ENCODE measurements around the gene SNX10.

SNX10 gene

DNA sequence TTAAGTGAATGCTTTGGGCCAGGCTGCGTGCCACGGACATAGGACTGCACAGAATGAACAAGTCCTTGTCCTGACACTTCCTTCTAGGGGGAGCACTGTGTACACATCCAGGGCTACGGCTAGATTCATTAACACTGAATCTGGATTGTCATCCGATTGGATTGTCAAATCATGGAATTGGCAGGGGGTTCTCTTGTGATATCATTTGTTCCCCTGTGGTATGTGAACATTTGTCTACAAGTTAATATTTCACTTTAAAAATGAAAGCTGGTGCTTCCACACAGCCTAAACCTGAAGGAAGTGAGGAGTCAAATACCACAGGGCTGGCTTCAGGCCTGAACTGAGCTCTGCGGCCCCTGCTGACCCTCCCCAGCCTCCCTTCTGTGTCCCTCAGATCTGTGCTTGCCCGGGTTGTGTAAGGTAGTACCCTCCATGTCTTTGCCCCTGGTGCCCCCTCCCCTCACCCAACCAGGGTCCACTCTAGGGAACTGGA, 75.6 kb downstream of the SNX10 start:
- no peak for DNase-seq (ENCODE audit: low read depth in 2 of 2)

DNA sequence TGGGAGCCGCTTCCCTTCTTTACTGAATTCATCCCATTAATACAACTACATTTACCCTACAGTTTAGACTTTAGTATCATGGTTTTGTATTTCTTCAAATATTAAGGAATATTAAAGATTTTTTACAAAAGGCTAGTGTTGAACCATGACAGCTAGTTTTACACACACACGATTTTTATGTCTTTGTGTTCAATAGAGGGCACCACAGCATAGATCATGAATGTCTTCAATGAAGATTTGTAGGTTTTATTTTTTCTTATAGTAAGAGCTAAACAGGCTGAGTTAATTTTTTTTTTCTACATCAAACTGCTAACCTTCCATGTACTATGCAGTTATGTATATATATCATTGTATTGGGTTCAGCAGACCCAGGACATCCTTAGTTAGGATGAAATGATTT, 76.9 kb downstream of the SNX10 start:
- DNase-seq (ENCODE audit: low read depth in 2 of 2): no peak

DNA sequence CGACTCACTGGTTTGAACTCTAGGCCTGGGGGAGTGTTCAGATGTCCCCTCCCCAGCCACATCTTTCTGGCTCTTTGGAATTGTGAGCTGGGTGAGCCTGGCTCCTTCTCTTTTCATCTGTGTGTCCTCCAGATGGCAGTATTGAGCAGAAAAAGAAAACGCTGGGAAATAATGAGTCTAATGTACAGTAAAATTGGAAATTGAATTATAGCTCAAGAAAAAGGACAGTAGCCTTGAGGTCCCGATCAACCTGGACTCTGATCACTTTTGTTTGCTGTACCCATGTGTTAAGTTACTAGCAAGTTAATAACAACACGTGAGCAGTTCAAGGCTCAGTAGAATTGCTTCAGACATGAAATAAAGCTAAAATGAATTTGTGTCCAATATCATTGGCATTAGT, 77.9 kb downstream of the SNX10 start:
- no peak for DNase-seq (ENCODE audit: low read depth in 2 of 2)

DNA sequence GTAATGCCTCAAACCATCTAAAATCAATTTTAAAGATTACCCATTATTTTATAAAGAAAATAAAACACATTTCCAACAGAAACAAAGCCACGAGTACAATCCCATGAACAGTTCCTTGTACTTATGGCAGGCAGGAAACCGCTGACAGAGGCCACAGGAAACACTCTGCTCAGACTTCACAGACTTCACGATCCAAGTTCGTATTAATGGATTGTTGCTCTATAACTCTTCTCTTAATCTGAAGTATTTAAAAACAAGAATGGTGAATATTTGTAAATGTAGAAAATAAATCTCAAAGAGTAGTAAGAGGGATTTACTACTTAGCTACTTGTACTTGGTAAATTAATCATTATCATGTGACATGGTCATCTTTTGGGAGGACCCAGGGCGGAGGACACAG, 78.3 kb downstream of the SNX10 start:
- no peak for DNase-seq (ENCODE audit: low read depth in 2 of 2)

DNA sequence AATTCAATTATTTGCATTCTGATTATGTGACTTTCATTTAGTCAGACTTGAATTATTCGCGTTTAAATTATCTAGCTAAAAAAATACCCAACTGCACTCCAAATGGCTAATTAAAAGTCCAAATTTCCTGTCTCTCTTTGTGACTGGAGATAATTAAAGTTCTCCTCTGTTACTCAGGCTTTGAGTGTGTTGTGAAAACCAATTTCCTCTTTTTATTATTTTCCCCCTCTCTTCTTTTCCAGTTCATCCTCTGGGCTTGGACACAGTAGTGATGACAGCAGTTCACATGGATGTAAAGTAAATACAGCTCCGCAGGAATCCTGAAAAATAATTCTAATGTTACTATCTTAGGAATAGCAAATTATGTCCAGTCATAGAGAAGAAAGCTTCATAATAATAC, 80.6 kb downstream of the SNX10 start:
- DNase-seq (ENCODE audit: low read depth in 2 of 2): no peak

DNA sequence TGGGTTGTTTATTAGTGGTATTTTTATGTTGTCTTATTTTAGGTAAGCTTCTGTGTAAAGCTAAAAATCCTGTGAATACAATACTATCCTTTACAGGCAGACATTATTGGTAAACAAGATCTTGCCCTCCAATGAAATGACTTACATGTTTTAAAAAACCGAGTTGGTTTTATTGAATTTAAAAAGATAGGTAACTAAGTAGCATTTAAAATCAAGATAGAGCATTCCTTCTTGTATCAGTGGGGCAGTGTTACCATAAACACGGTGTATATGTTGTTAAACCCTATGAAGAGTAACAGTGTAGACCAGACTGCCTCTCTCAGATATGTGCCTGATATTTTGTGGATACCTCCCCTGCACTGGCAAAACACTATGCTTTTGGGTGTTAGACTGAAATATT, 81.0 kb downstream of the SNX10 start:
- no peak for DNase-seq (ENCODE audit: low read depth in 2 of 2)

DNA sequence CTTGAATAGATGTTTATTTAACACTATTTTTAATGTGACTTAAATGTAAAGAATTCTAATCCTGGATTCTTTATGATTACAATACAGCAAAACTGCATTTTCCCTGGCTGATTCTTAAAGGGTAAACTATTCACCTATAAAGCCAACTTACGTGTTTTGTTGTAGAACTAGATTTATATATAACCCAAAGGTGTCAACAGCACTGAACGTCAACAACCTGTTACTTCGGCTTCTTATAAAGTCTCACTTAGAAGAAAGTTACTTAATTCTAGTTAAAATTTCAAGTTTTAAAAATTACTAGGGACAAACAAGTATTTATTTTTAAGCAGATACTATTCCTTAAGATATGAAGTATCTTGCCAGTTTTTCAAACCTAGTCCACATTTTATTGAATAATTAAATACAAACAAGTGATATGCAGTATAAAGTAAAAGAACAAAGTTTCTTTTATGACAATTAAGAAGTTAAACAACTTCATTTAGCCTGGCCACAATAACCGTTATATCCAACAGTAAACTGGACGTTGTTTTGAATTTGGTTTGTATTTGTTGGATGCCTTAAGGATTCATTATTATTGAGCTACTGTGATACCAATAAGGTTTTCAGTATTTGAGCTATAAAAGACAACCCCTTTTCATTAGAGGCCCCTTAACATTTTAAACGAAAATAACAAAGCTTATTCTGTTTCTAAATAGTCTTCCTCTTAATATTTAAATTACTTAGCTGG, 83.1 kb downstream of the SNX10 start:
- no peak for DNase-seq (ENCODE audit: low read depth in 2 of 2)

DNA sequence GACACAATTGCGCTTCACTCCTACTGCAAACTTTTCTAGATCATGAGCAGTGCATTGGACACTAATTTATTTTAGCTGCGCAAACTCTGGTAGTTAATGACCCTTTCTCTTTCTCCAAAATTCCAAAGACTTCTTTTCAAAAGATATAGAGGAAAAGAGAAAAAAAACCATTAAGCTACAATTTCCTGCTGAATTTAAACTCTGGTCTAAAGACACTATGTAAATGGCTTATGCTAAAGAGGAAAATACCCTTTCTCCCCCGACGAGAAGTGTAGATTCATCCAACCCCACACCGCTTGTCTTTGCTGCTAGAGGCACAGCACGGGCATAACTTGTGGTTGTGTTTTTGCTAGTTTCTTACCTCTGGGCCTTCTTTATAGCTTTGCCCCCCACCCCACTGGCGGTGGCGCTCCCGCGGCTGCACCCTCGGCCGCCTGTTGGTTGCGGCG, 84.1 kb downstream of the SNX10 start:
- no peak for DNase-seq (ENCODE audit: low read depth in 2 of 2)

DNA sequence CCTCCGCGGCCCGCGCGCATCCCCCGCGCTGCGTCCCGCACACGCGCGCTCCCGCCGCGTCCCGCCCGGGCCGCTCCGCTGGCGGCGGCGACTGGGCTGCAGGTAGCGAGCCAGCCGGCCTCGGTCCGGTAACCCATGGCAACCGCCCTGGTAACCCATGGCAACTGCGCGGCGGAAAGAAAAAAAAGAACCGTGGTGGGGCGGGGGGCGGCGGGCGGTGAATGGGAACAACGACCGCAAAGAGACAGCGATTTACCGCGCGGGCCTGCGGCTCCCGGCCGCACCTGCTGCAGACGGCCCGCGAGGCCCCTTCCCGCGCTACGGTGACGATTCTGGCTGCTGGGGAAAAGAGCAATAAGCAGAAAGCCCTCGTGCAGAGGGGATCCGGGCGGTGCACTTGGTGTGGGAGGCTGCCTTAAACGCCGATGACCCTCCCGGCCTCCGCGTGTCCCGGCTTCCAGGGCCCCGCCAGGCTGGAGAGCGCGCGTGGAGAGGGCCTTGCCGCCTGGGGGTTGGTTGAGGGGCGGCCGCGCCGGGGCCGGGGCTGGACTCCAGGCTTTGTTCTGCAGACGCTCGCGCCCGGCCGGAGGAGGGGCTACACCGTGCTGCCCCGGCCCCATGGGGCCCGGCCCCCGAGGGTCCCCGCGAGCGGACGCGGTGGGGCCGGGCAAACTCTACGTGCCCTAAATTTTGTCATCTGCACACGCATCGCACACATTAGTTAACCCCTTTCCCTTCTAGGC, 84.7 kb downstream of the SNX10 start:
- DNase-seq (ENCODE audit: low read depth in 2 of 2): peak in 1 of 2 donors; percentile 21

DNA sequence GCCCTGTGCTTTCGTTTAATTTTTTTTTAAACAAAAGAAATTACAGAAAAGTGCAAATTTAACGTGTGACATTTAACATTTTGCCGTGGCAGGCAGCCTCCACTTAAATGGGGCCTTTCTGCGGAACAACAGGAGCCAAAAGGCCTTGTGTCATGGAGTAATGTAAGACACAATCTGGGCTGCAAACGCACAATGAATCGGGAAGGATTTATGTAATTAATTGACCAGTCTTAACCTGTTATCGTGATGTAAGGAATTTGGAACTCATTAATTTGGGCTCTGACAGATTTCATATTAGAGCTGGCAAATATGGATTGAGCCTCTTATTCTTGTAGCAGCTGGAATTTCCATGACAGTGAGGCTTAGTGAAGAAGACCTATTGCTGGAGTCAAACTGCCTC, 86.4 kb downstream of the SNX10 start:
- DNase-seq (ENCODE audit: low read depth in 2 of 2): no peak

DNA sequence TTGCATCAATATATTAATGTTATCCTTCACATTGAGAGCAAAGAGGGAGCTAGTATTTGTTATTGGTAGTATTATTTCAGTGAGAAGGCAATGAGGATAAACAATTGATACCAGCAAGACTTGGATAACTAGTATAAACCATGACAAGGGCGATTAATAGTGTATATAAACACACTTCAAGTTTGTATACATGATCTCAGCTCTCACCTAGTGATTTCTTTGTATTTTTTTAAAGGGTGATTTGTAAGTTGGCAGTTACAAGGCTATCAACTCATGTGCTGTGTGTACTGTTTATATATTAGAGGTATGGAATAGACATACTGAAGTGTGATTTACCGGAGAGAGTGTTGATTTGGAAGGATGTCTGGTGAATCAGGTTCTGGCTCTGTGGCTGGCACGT, 88.0 kb downstream of the SNX10 start:
- no peak for DNase-seq (ENCODE audit: low read depth in 2 of 2)

DNA sequence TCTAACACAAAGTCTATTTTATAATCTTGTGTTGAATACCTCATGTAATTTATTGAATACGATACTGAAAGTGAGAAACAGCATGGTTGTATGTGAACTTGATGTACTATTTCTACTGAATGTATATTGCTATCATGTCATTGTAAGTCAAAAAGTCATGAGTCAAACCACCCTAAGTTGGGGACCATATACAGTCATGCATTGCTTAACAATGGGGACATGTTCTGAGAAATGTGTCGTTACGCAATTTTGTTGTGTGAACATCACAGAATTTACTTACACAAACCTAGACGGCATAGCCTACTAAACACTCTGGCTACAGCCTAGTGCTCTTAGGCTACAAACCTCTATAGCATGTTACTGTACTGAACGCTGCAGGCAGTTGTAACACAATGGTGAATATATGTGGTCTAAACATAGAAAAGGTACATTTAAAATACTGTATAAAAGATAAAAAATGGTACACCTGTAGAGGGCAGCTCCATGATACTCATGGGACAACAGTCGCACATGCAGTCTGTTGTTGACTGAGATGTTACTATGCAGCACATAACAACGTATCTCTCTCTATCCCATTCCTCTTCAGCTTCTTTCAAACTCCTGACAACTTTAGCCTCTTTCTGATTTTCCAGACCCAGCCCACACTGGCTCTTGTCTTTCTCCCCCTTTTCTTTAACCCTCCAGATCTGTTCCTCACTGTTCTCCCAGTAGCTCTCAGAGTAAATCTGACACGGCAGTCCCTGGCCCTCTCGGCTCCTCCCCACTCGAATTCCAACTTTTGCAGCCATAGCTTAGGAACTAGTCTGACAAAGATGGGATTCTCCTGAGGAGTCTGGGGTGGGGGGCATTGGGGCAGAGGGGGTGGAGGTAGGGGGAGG, 90.1 kb downstream of the SNX10 start:
- no peak for DNase-seq (ENCODE audit: low read depth in 2 of 2)

DNA sequence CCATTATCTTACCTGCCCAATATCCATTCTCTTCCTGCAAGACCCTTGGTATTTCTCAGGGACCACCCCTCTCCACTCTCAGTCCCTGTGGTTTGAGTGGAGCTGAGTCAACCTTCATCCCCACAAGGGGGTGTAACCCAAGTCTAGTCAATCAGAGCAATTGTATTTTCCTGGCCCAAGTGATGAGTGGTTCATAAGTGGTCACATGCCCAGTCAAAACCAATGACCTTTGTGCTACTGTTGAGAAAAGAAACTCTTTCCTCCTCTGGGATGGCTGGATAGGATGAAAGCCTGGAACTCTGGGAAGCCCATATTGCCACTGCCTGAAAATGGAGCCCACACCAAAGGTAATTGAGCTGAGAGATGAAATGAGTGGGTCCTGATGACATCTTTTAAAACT, 93.6 kb downstream of the SNX10 start:
- no peak for DNase-seq (ENCODE audit: low read depth in 2 of 2)

DNA sequence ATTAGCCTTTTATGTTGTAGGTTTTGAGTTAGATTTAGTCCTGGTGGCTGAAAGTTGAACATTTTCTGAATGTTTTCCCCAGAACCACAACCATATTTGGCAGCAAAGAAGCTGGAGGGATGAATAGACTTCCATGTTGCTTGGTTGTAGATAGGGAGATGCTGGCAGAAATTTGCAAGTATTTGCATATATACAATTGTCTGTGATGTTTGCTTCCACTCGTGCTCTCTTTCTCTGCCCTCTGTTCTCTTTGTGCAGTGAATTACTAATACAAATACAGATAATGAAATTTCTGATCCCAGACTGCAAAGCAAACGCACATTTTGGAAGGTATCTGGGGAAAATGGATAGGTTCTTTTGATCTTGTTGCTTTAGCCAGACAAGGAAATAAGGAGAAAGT, 96.1 kb downstream of the SNX10 start:
- DNase-seq (ENCODE audit: low read depth in 2 of 2): no peak

DNA sequence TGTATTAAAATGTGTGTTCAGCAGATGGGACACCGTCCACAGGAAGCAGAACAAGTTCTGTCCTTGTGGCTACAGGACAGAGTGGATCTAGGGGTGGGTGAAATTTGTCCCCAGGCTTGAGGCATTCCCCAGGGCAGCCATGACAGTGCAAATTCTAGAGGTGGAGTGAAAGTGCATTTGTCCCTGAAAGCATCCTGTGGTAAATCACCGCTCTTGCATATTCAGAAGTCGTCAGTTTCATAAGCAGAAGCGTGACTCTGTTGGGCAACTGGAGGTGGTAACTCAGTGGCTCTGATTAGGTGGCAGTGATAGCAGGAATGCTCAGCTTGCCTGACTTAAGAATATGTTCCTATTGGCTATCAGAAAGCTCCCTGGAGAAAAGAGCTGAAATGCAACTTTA, 96.6 kb downstream of the SNX10 start:
- DNase-seq (ENCODE audit: low read depth in 2 of 2): no peak

DNA sequence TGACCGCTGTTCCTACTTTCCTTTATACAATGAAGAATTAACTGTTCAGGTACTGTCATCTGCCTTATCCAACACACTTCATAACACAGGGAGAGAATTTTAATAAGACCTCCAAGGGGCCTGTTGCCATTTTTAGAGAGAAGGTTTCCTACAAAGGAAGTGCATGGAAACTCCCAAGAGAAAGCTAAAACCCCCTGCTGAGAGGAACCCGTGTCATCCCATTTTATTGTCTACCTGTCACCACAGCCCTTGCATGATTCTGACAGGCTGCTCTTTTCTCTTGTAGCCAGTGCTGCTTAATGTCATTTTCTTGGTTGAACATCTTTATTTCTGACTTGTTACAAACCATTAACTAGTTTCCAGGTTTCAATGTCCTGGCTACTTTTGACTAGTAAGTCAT, 98.4 kb downstream of the SNX10 start:
- DNase-seq (ENCODE audit: low read depth in 2 of 2): no peak

DNA sequence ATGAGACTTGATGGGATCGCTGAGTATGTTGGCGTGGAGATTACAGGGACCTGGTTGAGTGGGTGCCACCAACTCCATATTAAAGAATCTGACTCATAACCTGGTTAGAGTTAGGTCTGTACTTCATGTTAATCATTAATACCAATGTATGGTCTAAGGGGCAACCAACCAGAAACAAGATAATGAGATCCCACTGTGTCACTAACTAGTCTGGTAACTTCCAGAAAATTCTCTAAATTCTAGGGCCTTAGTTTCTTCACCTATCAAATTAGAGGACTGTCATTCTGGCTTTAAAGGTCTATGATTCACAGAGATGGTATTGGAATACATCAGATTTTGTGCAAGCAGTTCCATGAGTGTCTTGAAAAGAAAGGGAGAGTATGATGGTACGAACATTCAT, 102.2 kb downstream of the SNX10 start:
- DNase-seq (ENCODE audit: low read depth in 2 of 2): no peak

DNA sequence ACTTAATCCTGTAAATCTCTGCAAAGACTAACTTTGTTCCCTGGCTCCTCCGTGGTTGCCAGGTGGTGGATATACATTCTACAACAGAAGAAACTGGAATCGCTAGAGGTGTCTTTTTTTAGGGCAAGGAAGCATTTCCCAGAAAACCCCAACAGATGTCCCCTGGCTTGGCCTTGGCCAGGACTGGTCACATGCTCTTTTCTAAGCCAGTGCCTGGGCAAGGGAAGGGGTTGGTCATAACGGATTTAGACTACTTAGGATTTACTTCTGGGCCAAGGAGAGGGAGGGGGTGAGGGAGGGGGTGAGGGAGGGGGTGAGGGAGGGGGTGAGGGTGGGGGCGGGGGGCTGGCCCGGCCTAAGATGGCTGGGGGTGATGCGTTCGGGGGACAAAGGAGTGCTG, 105.7 kb downstream of the SNX10 start:
- no peak for DNase-seq (ENCODE audit: low read depth in 2 of 2)

DNA sequence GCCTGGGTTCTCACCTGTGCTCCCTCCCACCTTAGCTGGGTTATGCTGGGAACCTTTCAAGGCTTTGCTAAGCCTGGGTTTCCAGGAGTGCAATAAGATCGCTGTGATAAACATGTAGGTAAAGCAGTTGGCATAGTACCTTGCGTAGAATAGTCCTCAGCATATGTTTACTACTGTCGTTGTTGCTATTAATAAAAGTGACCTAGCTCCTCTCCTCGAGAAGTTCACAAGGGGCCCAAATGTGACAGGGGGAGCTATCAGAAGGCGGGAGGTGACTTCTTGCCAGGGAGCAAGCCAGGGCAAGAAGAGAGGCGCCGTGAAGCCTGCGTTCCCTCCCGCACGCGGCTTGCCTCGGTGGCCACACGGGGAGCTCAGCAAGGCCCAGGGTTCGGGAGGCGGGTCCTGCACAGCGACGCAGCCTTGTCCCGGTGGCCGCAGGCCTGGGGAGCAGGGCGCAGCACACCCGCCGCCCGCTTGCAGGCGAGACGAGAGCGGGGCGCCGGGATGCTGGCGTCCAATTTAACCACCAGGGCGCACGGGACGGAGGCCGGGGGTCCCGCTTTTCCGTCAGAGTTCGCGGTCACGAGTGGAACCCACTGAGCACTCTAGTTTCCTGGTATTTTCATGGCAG, 106.2 kb downstream of the SNX10 start:
- no peak for DNase-seq (ENCODE audit: low read depth in 2 of 2)

DNA sequence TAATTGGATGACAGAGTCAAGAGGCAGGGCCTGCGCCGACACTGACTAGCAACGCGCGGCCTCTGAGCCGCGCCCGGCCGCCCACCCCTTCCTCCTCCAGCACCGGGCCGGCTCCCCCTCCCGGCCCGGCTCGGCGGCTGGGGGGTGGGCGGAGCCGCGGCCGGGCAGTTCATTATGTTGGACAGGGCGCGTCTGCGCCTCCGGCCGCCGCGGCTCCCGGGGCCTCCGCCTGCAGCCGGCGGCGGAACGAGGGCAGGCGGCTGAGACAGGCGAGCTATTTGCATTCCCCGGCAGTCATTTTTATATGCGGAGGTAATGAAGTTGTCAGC, 106.7 kb downstream of the SNX10 start:
- peak in 1 of 2 donors; percentile 27 for DNase-seq (ENCODE audit: low read depth in 2 of 2)

DNA sequence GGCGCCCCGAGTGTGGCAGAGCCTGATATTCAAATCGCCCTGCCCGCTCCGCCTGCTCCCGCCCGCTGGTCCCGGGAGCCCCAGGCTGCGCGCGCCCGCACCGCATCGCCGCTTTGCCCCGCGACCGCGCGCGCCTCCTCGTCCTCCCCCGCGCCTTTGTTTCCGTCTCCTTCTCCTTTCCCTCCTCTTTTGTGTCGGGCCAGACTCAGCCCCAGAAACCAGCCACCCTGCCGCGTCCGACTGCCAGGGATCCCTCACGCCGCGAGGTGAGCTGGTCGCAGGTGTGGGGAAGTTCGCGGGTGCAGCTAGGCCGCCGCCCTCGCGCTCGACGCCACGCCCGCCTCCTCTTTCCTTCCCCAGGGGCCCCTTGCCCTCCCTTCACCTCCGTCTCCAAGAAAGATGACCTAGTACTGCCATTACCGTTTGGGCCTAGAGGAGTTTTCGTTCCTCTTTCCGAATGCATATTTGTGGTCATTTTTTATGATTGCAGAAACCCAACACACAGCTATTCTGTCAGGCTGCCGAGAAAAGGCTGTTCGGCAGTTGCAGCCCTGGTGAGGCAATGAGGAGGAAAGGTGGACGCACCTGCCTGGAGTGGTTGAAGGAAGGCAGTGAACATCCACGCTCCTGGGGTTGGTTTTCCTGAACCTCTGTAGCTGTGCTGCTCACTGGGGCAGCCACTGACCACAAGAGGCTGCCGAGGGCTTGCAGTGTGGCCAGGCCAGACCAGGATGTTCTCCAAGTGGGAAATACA, 107.3 kb downstream of the SNX10 start:
- peak in 1 of 2 donors; percentile 12 for DNase-seq (ENCODE audit: low read depth in 2 of 2)

Data from stimulated activated CD8-positive, alpha-beta memory T cell treated with anti-CD3 and anti-CD28 coated beads, Interleukin-7, amount 100 ng/mL, for 4 hours (primary cell).